WTC11 (cell line): ENCODE measurements around the gene WBP2NL. TPM values are rescaled to one million over a fixed set of nuclear protein-coding genes. Genes with fewer than 3 reads are reported as not detected.

ENCODE experiments used
- ATAC-seq: fragments of 200-7000 bp; cut with Tn5 transposase; 2 replicates; pipeline ENCODE4 v1.10.0; 2021; ENCODE audit warnings: mild to moderate bottlenecking, moderate library complexity
- CTCF ChIA-PET: fragments of 300-600 bp; sonication (Branson Sonifier 250); formaldehyde crosslinking; loops from one replicate; lab custom pipeline; 2021; ENCODE audit warnings: antibody characterized with exemption; lab: Charles Lee
- POLR2A ChIA-PET: fragments of 350-600 bp; sonication (Branson Sonifier 250); formaldehyde crosslinking; loops from one replicate; lab custom pipeline; 2021; ENCODE audit warnings: antibody characterized with exemption; lab: Charles Lee
- DNase-seq: peaks from one replicate; pipeline ENCODE4 v3.0.0; 2021; ENCODE audit warnings: low spot score
- H3K27ac Mint-ChIP-seq: 2 replicates; pipeline ENCODE4 v1.8.0; 2021; ENCODE audit warnings: mixed read lengths
- H3K27me3 Mint-ChIP-seq: 2 replicates; pipeline ENCODE4 v1.8.0; 2021; ENCODE audit warnings: low read depth, mild to moderate bottlenecking, moderate library complexity, mixed read lengths
- H3K36me3 Mint-ChIP-seq: 2 replicates; pipeline ENCODE4 v1.8.0; 2021; ENCODE audit warnings: mixed read lengths
- H3K4me1 Mint-ChIP-seq: 2 replicates; pipeline ENCODE4 v1.8.0; 2022; ENCODE audit warnings: mixed read lengths
- H3K4me3 Mint-ChIP-seq: 2 replicates; pipeline ENCODE4 v1.8.0; 2021; ENCODE audit warnings: mild to moderate bottlenecking, moderate library complexity, mixed read lengths
- H3K9me3 Mint-ChIP-seq: 2 replicates; pipeline ENCODE4 v1.8.0; 2021; ENCODE audit warnings: mixed read lengths
- ESRRA ChIP-seq: sonication (generic); formaldehyde crosslinking; IDR thresholded peaks from 2 replicates; pipeline ENCODE4 v1.8.1; 2022; ENCODE audit warnings: mild to moderate bottlenecking, missing genetic modification reagents, borderline replicate concordance
- FOXK1 ChIP-seq: sonication (generic); formaldehyde crosslinking; IDR thresholded peaks from 2 replicates; pipeline ENCODE4 v1.8.0; 2022; ENCODE audit warnings: mild to moderate bottlenecking, moderate library complexity, missing genetic modification reagents
- GTF2I ChIP-seq: fragments of 250-450 bp; sonication (Bioruptor Pico); conservative IDR thresholded peaks from 2 replicates; pipeline ENCODE4 v1.4.0; 2021; ENCODE audit warnings: mild to moderate bottlenecking
- JAZF1 ChIP-seq: fragments of 250-450 bp; sonication (Bioruptor Pico); IDR thresholded peaks from 2 replicates; pipeline ENCODE4 v1.9.0; 2021; ENCODE audit warnings: moderate library complexity, mild to moderate bottlenecking, inconsistent platforms
- MLX ChIP-seq: sonication (generic); formaldehyde crosslinking; IDR thresholded peaks from 2 replicates; pipeline ENCODE4 v1.8.1; 2023; ENCODE audit warnings: mild to moderate bottlenecking, missing genetic modification reagents, moderate library complexity
- NFATC4 ChIP-seq: fragments of 250-450 bp; sonication (Bioruptor Pico); IDR thresholded peaks from 2 replicates; pipeline ENCODE4 v1.9.0; 2021; ENCODE audit warnings: mild to moderate bottlenecking
- SMAD4 ChIP-seq: sonication (generic); formaldehyde crosslinking; IDR thresholded peaks from 2 replicates; pipeline ENCODE4 v1.8.0; 2022; ENCODE audit warnings: mild to moderate bottlenecking, missing genetic modification reagents
- STAT6 ChIP-seq: sonication (generic); formaldehyde crosslinking; conservative IDR thresholded peaks from 2 replicates; pipeline ENCODE4 v1.8.1; 2023; ENCODE audit warnings: mild to moderate bottlenecking, low read depth, missing genetic modification reagents, moderate library complexity
- TP53 ChIP-seq: sonication (generic); formaldehyde crosslinking; IDR thresholded peaks from 2 replicates; pipeline ENCODE4 v1.8.1; 2023; ENCODE audit warnings: mild to moderate bottlenecking, missing genetic modification reagents
- ZMAT4 ChIP-seq: fragments of 250-450 bp; sonication (Bioruptor Pico); IDR thresholded peaks from 2 replicates; pipeline ENCODE4 v1.9.0; 2021; ENCODE audit warnings: mild to moderate bottlenecking
- ZNF396 ChIP-seq: fragments of 250-450 bp; sonication (Bioruptor Pico); IDR thresholded peaks from 2 replicates; pipeline ENCODE4 v1.8.0; 2021; ENCODE audit warnings: mild to moderate bottlenecking, moderate library complexity, borderline replicate concordance
- ZNF423 ChIP-seq: fragments of 250-450 bp; sonication (Bioruptor Pico); IDR thresholded peaks from 2 replicates; pipeline ENCODE4 v2.1.2; 2022; ENCODE audit warnings: mild to moderate bottlenecking, moderate library complexity
- total RNA-seq: library from RNA; stranded (reverse); gene quantifications from 3 replicates; pipeline ENCODE4 v1.2.3, GENCODE V29; 2021
- TF ChIP-seq, protein P1 (sequence below): fragments of 200-600 bp; IDR thresholded peaks from 2 replicates; pipeline ENCODE4 v1.8.0; 2022; ENCODE audit warnings: antibody characterized with exemption
- TF ChIP-seq, protein P2 (sequence below): fragments of 250-450 bp; sonication (Bioruptor Pico); IDR thresholded peaks from 2 replicates; pipeline ENCODE4 v1.9.0; 2021; ENCODE audit warnings: moderate library complexity, mild to moderate bottlenecking, inconsistent platforms, borderline replicate concordance
- TF ChIP-seq, protein P3 (sequence below): sonication (generic); formaldehyde crosslinking; IDR thresholded peaks from 2 replicates; pipeline ENCODE4 v1.8.0; 2023; ENCODE audit warnings: mild to moderate bottlenecking, missing genetic modification reagents

Gene WBP2NL
- total RNA-seq, 1 experiment from 2014 or later, result not detected

- peaks cover 18% of the 10 kb centered on the region for H3K4me1 Mint-ChIP-seq
- H3K27ac Mint-ChIP-seq, result no peak overlapping the region
- no peak overlapping the region for H3K4me3 Mint-ChIP-seq
- ChIA-PET CTCF (interaction anchor here (0.8 to 3.5 kb wide), 2 partner anchors 111 to 134 kb away, joined by 3 to 20 read pairs; partner anchors contain the start of gene NDUFA6), POLR2A (no interaction called here)
- H3K27me3 Mint-ChIP-seq, result peaks cover 30% of the 10 kb centered on the region
- no peaks in the 10 kb centered on the region for H3K9me3 Mint-ChIP-seq
- DNase-seq (no peak), ATAC-seq (no peak)
- H3K36me3 Mint-ChIP-seq, result no peaks in the 10 kb centered on the region
- TF ChIP-seq, protein P1, sequence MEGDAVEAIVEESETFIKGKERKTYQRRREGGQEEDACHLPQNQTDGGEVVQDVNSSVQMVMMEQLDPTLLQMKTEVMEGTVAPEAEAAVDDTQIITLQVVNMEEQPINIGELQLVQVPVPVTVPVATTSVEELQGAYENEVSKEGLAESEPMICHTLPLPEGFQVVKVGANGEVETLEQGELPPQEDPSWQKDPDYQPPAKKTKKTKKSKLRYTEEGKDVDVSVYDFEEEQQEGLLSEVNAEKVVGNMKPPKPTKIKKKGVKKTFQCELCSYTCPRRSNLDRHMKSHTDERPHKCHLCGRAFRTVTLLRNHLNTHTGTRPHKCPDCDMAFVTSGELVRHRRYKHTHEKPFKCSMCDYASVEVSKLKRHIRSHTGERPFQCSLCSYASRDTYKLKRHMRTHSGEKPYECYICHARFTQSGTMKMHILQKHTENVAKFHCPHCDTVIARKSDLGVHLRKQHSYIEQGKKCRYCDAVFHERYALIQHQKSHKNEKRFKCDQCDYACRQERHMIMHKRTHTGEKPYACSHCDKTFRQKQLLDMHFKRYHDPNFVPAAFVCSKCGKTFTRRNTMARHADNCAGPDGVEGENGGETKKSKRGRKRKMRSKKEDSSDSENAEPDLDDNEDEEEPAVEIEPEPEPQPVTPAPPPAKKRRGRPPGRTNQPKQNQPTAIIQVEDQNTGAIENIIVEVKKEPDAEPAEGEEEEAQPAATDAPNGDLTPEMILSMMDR, result no peak
- TF ChIP-seq MLX (CRISPR knock-in tag) (no peak), ESRRA (CRISPR knock-in tag) (no peak), ZMAT4 (no peak), GTF2I (CRISPR knock-in tag) (no peak), FOXK1 (CRISPR knock-in tag) (no peak), STAT6 (CRISPR knock-in tag) (no peak), NFATC4 (CRISPR knock-in tag) (no peak), SMAD4 (CRISPR knock-in tag) (no peak), TP53 (CRISPR knock-in tag) (no peak), ZNF423 (CRISPR knock-in tag) (no peak)
- TF ChIP-seq, protein P2, sequence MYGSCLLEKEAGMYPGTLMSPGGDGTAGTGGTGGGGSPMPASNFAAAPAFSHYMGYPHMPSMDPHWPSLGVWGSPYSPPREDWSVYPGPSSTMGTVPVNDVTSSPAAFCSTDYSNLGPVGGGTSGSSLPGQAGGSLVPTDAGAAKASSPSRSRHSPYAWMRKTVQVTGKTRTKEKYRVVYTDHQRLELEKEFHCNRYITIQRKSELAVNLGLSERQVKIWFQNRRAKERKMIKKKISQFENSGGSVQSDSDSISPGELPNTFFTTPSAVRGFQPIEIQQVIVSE (CRISPR knock-in tag), result no peak
Observed at GRCh38 chr22:41979423-41980250, 19.0 kb upstream of the WBP2NL start.

DNA sequence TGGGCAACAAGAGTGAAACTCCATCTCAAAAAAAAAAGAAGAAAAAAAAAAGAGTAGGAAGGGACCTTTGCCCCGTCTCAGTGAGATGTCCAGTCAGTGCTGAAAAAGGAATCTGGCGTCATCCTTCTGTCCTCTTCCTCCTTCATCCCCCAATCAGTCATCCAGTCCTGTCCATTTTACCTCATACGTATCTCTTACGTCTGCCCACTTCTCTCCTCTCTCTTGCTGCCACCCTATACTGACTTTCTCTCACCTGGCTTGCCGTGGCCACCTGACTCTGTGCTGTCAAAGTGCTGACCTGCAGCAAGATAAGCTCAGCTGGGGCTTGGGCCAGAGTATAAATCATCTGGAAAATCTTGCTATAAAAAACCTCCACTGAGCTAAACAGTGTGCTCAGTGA lies 15.7 kb upstream of the WBP2NL start:
- peaks cover 5% of the 10 kb centered on the region; the same call in 1 of the 2 replicates for H3K36me3 Mint-ChIP-seq
- ChIA-PET CTCF (no interaction called here), POLR2A (no interaction called here)
- H3K9me3 Mint-ChIP-seq, result no peaks in the 10 kb centered on the region
- no peak overlapping the region for H3K27ac Mint-ChIP-seq
- ATAC-seq, result no peak
- H3K27me3 Mint-ChIP-seq, result peaks cover 4% of the 10 kb centered on the region
- H3K4me3 Mint-ChIP-seq, result no peak overlapping the region
- TF ChIP-seq, protein P3, sequence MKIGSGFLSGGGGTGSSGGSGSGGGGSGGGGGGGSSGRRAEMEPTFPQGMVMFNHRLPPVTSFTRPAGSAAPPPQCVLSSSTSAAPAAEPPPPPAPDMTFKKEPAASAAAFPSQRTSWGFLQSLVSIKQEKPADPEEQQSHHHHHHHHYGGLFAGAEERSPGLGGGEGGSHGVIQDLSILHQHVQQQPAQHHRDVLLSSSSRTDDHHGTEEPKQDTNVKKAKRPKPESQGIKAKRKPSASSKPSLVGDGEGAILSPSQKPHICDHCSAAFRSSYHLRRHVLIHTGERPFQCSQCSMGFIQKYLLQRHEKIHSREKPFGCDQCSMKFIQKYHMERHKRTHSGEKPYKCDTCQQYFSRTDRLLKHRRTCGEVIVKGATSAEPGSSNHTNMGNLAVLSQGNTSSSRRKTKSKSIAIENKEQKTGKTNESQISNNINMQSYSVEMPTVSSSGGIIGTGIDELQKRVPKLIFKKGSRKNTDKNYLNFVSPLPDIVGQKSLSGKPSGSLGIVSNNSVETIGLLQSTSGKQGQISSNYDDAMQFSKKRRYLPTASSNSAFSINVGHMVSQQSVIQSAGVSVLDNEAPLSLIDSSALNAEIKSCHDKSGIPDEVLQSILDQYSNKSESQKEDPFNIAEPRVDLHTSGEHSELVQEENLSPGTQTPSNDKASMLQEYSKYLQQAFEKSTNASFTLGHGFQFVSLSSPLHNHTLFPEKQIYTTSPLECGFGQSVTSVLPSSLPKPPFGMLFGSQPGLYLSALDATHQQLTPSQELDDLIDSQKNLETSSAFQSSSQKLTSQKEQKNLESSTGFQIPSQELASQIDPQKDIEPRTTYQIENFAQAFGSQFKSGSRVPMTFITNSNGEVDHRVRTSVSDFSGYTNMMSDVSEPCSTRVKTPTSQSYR (CRISPR knock-in tag), result no peak
- TF ChIP-seq ZNF396 (no peak), JAZF1 (CRISPR knock-in tag) (no peak)
- no peak for DNase-seq
- peaks cover 4% of the 10 kb centered on the region for H3K4me1 Mint-ChIP-seq
